GM21737 (cell line): ENCODE data around the gene CRADD.

Experiments
- ATAC-seq: cut with Tn5 transposase; IDR thresholded peaks from one replicate; pipeline ENCODE4 v1.9.1; 2021; ENCODE audit warnings: mild to moderate bottlenecking, moderate library complexity; ENCODE audit not compliant: unreplicated experiment

Gene CRADD

GRCh38 chr12:93888964-93889363, 211.8 kb downstream of the CRADD start:
- no peak for ATAC-seq

DNA sequence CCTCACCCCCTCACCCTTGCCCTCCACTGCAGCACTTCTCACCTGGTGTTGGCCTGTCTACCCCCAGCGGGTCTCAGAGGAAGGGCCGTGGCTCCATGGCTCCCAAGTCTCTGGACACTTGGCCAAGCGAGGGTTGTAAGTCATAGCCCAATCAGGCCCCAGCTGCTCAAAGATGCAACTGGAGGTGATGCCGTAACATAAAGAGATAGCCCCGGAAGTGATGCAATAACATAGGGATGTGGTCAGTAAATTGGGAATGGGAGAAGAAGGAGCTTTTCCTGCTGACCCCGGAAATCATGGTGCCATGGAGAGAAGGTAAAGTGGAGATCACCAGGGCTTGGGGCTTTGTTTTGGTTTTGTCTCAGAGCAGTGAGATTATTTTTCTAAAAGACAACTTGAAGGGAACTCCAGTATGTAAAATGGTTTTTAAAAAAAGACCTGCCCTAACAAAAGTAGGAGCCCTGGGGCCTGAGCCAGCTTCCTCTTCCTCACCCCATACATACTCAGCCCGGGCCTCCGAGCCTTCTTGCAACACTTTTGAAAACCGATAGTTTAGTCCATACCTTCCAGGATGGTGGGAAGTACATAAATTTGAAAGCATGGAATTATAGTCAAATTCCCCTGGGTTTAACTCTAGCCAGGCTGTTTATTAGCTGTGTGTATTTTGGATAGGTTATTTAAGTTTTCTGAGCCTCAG, 212.5 kb downstream of the CRADD start:
- ATAC-seq: no peak

GRCh38 chr12:93892423-93893268, 215.5 kb downstream of the CRADD start:
- no peak for ATAC-seq

DNA sequence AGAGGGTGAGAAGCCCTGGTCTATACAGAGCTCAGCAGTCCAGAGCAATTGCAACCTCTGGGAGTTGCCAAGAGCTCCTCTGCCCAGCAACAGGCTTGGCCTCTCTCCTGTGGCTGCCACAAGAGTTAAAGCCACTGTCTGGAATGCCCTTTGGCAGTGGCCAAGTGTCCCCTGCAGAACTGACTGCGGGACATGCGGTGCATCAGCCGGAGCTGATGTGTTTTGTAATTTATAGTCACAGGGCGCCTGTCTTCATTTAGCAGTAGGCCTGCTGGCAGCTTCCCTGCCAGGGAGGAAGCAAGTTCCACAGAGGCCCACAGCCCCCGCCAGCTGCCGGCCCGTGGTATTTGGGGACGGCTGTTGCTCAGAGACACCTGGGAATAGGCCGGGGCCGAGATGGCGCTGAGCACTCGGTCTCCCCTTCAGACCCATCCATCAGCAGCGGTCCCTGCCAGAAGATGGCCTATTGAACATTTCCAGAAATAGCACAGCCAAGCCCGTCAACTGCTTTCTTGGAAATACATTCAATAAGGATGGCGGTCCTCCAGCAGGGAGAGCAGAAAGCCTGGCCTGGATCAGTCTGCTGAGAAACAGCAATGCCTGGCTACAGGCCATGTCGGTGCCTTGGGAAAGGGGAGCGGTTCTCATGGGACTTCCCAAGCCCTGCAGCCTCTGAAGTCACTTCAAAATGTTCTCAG, 217.4 kb downstream of the CRADD start:
- ATAC-seq: no peak

DNA sequence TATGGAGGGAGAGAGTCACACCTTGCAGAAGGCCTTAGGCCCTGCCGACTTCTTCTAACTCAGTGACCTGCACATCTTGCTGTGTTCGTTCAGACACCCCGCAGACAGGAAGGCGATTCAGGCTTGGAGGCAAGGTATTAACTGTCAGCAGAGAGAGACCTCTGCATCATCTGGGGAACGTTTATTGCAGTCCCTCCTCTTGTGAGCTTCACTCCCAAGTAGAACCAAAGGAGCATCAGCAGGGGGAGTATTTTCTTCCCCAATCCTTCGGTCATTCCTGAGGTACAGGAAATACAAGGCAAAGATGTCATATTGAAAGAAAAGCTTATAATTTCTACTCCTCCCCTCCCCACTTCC, 217.9 kb downstream of the CRADD start:
- no peak for ATAC-seq

DNA sequence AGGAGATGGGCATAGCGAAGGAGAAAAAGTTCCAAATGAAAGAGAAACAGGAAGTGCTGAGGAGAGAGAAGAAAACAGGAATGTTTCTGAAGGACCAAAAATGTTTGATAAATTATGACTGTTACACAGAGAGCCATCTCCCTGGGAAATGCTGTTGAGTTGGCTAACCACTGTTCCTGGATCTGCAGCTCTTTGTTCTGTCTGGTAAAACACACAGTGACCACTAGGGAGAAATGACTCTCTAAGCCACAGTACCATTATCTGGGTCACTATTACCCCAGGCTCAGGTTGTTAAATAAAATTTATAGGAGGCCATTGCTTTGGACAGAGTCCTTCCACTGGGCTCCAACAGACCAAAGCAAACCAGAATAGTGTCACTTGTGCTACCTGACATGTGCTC, 219.3 kb downstream of the CRADD start:
- no peak for ATAC-seq

DNA sequence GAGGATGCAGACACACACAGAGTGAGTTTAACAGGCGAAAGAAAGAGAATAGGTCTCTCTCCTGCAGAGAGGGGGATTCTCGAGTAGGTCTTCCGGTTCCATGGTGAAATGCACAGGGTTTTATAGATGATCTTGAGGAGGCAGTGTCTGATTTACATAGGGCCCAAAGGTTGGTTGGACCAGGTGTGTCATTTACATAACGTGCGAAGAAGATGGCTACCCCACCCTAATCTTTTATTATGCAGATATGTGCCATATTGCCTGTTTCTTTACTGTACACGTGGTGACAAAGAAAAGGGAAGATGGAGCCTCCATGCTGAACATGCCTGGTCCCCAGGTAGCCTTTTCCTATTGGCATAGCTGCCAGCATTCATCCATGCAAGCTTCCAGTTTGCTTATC, 219.8 kb downstream of the CRADD start:
- ATAC-seq: no peak

- ATAC-seq: no peak
Observed at GRCh38 chr12:93901739-93902138, 224.6 kb downstream of the CRADD start.

DNA sequence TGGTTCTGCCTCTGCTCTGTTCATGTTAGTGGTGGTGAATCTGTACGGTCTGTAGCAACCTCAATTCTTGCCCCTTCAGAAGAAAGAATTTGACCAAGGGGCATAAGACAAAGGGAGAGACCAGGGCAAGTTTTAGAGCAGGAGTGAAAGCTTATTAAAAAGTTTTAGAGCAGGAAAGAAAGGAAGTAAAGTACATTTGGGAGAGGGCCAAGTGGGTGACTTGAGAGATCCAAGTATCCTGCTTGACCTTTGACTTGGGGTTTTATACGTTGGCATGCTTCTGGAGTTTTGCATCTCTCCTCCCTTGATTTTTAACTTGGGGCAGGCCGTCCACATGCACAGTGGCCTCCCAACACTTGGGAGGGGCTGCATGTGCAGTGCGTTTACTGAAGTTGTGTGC, 225.0 kb downstream of the CRADD start:
- no peak for ATAC-seq

DNA sequence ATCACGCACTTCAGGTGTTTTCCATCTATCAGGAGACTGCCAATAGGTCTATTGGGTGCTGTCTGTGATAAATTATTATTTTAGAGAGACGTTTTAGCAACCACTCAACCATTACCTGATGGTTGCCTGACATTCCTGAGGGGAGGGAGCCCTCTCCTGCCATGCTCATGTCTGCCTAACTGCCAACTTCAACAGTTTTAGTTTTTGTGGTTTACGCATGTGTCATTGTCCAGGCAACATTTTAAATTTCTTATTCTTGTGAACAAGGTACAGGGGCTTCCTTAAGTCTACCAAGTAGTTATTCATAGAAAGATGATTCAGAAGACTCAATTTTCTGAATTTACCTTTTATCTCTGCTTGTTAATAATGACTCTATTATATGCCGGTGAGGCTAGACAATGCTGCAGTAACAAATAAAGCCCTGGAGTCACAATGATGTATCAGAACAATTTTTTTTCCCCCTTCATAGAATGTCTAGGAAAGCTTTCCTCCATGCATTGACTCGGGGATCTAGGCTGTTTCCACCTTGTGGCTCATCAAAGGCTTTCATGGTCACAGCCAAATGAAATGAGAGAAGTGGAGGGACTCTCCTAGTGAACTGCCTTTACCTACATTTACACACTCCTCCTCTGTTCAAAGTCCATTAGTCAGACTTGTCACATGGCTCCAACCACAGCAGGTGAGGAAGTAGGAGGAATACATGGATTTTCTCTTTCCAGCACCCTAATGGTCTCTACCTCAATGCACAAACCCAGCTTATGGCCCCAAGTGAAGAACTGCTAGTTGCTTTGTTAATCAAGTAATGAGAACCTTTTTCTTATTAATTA, 225.8 kb downstream of the CRADD start:
- ATAC-seq: no peak

GRCh38 chr12:93904124-93904523, 226.9 kb downstream of the CRADD start:
- no peak for ATAC-seq

GRCh38 chr12:93908264-93908663, 231.1 kb downstream of the CRADD start:
- no peak for ATAC-seq

DNA sequence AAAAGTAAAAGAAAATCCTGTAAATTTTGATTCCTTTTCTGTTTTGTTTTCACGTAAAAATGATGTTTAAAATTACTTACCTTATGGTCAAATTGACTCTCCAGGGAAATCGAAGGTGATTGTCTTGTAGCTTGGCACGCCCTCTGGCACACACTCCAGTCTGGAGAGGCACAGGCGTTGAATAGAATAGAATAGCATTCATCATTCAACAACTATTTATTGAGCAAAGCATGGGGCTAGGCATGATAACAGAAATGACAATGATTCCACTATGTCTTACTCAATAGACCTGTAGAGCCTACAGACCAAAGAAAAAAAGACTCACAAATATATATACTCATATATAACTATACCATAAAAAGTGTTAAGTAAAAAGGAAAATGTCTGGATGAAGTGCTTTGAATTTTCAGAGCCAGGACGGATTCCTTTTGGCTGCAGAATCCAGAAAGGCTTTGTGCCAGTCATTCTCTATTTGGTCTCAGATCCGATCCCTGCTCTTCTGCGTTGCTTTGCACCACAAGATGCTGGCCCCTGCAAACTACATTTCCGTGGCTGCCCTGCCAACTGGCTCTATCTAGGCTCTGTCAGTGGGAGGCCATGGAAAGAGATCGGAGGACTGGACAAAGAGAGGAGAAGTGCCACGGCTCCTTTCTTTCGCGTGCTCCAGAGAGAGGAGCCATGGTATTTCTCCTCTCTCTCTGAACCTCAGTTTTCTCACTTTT, 231.8 kb downstream of the CRADD start:
- no peak for ATAC-seq

- no peak for ATAC-seq
Observed at GRCh38 chr12:93911396-93911795, 234.2 kb downstream of the CRADD start.

GRCh38 chr12:93912086-93912733, 235.0 kb downstream of the CRADD start:
- no peak for ATAC-seq

DNA sequence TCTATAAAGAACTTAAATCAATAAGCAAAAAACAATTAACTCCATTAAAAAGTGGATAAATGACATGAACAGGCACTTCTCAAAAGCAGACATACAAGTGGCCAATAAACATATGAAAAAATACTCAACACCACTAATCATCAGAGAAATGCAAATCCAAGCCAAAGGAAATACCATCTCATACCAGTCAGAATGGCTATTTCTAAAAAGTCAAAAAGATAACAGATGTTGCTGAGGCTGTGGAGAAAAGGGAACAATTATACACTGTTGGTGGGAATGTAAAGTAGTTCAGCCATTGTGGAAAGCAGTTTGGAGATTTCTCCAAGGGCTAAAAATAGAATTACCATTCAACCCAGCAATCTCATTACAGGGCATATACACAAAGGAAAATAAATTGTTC, 236.7 kb downstream of the CRADD start:
- no peak for ATAC-seq

GRCh38 chr12:93914281-93914680, 237.1 kb downstream of the CRADD start:
- ATAC-seq: no peak

DNA sequence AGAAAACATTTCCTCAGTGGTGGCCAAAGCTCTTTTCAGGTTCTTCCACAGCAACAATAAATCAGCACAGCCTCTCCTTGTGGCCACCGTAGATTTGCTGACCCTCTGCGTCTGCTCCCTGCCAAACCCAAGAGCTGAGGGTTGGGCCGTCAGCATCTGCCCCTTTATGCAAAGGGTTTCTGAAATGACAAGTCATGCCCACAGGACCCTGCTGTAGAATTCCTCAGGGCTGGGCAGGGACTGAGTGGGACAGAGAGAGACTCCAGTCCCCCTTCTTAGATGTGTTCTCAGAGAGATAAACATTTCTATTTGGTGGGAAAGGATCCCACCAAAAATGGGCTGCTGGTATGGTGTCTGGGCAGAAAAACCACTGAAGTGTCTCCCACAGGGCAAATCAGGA, 238.2 kb downstream of the CRADD start:
- no peak for ATAC-seq

- ATAC-seq: no peak
Observed at GRCh38 chr12:93916402-93916801, 239.2 kb downstream of the CRADD start.

DNA sequence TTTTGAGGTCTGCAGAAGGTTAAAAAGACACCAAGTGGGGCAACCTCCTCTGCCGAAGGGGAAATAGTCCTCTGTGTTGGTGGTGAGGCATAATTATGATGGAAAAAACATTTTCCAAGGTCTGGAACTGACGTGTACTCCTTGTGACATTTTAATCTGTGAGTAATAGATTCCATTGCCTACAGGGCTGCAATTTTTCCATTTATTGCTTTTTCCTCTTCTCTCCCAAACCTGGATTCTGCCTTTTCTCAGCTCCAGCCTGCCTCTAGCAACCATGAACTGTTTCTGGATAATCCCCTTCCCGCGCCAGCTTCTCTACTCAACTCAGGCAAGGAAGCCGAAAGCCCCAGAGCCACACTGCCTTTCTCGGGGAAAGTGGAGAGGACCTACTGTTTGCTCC, 241.1 kb downstream of the CRADD start:
- ATAC-seq: no peak
